Raji (cell line): ENCODE measurements around the gene CDKN2A.

Experiments used
- POLR2A ChIP-seq: IDR thresholded peaks from 2 replicates; pipeline ENCODE4 v1.6.1; 2011; ENCODE audit warnings: low read depth, low read length, control low read depth; ENCODE audit not compliant: insufficient read depth

Gene CDKN2A

DNA sequence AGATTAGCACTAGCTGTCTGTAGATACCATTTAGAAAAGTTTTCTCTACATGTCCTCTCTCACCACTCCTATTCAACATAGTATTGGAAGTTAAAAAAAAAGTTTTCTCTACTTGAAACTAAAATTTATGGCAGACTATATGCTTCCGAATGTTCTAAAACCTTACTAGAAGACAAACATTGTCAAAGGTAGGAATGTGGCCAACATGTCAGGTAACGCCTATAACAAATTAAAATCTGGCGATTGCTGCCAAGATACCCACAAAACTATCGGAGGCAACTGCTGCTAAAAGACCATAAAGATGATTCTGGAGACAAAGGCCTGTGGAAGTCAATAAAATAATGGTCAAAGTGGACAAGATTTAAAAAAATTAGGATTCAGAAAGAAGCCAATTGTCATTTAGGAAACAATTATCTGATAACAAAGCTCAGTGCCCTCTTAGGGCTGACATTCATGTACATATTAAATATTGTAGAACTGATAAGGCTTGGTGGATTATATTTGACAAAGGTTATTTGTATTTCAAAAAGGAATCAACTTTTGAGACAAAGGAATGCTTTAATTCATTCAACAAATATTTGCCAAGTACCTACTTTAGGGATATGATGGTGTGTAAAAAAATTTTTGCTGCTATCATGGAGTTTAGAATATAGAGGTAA is 52.7 kb downstream of the CDKN2A start:
- no peak for TF ChIP-seq POLR2A

DNA sequence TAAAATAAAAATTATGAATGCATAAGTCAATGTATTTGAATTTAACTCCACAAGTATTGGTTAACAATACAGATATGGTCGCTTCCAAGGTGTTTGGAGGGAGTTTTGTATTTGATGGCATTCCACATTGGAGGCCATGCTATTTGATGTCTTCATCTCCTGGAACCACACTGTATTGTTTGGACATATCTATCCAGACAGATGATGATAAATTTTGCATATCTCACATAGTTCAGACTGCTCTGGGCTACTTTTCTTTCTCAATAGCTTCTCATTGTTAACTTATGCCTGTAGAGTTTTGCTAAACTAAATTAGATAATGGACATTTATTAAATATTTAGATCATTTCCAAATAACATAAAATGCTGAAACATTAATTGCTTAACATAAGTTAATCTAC is 58.0 kb downstream of the CDKN2A start:
- no peak for TF ChIP-seq POLR2A

DNA sequence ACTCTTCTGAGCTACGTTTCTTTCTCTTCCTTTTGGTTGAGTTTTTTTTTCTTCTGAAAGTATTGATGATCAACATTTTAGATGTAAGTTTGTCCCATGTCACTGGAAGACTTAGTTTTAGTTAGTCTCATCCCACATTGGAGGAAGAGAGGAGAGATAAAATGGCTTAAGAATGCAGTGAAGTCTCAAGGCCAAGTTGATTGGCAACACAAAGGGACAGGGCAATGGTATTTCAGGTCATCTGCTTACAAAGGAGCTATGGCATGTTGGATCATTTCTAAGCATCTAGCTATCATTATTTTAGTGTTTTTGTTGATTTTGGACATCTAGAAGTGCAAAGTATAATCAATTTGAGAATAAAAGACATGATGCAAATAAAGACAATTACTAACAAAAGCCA is 58.6 kb downstream of the CDKN2A start:
- no peak for TF ChIP-seq POLR2A

DNA sequence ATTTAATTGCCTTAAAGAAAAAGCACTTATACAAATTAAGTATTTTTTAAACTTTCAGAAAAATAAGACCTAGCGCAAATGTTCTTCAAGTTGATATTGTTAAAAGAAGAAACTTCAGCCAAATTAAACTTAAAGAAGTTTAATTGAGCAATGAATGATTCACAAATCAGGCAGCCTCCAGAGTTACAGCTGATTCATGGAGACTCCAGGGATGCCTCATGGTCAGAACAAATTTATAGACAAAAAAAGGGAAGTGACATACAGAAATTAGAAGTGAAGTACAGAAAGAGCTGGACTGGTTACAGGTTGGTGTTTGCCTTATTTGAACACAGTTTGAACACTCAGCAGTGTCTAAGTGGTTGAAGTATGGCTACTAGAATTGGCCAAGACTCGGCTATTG is 60.3 kb downstream of the CDKN2A start:
- no peak for TF ChIP-seq POLR2A

DNA sequence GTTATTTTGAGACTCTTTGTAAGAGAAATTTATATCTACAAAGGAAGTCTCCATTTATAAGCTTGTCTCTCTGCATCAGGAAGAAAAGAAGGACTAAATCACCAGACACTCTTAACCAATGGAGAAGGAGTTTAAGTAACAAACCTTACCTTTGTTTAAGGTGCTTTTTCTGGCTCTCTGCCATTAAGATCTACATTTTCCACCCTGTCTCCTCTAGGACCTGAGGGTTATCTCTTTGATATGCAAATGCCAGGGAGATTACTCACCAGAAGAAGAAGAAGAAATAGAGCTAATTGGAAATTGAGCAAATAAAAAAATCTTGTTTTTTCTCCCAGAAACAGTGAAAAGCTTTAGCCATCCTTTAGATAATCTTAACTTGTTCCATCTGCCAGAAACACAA is 60.9 kb downstream of the CDKN2A start:
- no peak for TF ChIP-seq POLR2A

DNA sequence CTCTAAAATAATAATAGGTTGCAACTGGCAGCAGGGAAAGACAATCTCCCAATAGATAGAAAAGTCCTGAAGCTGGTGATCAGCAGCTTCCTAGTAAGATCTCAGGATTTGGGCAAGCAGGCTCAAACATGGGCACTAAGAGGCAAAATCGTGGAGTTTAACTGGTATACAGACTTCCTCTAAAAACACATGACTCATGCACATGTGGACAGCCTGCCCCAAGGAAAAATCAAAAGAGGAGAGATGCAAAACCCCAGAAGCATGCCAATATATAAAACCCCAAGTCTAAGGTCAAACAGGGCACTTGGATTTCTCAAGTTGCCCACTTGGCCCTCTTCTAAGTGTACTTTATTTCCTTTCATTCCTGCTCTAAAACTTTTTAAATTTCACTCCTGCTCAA is 62.8 kb downstream of the CDKN2A start:
- TF ChIP-seq POLR2A, result no peak

DNA sequence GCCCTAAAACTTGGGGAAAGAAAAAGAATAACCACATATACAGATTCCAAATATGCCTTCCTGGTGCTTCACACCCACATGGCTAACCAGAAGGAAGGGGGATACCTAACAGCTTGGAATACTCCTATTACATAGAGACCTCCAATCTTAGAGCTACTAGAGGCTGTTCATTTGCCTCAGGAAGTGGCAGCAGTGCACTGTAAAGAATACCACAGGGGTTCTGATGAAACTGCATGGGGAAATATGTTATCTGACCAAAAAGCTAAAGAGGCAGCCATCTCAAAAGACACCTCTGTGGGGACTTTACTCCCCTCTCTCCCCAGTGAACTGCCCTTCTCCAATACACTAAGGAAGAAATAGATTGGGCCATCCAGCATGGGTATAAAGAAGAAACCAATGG is 66.4 kb downstream of the CDKN2A start:
- no peak for TF ChIP-seq POLR2A

DNA sequence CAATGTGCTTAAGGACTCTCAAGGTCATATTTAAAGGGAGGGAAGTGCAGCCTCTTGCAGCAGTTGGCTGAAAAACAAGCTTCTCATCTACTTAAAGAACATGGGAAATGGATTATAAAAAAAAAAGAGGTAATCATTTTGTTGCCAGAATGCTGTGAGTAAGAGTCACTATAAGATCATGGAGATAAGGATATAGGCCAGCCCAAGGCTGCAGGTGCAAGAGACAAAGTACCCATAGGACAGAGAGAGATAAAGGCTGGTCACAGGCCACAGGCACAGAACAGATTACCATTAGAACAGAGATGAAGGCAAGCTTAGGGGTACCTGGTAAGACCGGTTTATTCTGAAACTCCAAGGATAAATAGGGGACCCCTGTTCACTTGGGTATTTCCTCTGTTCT is 70.5 kb downstream of the CDKN2A start:
- no peak for TF ChIP-seq POLR2A

DNA sequence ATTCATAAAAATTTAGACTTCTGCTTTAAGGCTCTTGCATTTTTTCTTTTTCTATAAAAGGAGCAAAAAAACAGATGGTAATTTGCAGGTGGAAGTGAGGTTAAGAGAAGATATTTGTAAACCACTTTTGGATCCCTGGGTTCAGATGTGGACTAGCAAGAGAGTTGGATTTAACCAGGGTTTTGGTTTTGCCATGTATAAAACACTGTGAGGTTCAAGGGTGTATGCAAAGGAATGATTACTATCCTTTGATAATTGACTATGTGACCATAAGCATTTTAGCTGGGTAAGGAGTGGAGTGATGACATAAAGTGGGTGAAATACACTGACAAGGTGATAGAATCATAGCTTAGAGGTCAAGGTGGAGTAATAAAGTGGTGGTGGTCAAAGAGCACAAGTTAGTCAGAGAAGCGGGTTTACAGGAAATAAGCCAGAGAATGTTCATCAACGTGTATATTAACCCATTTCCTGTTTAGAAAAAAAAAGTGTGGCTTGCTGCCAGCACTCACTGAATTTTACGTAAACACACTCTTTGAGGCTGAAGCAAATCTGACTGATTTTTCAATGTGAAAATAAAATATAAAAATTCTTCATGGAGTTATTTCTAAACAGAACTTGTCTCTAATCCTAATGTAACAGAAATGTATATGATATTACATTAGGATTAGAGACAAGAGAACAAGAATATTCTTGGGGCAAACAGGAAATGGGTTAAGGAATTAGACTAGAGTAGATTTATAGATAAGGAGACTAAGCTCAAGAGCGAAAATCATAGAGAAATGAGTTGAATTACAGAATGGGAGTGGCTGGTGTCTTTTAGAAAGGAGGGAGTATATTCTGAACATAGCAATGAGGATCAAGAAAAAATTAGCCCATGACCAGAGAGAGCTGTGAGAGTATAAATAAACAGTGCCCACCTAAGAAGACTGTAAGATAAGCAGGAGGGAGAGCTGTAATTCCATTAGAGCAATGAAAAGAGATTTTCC is 74.5 kb downstream of the CDKN2A start:
- no peak; the same call in 1 of the 2 replicates for TF ChIP-seq POLR2A
